MCF 10A (cell line): ENCODE measurements around the gene CLP1. TPM values are rescaled to one million over a fixed set of nuclear protein-coding genes. Genes with fewer than 3 reads are reported as not detected.

Experiments
- BruUV-seq: library from RNA; stranded (reverse); fragments of 400-500 nt; replicated peaks from 2 replicates; lab custom pipeline; 2021; lab: Mats Ljungman, UMichigan
- CTCF ChIA-PET: fragments of 300-600 bp; sonication (Branson Sonifier 250); formaldehyde crosslinking; extraction: SDS; loops from one replicate; lab custom pipeline; 2021; ENCODE audit warnings: antibody characterized with exemption, inconsistent platforms; lab: Yijun Ruan, JAX
- POLR2A ChIA-PET: fragments of 300-600, 350-650 bp; sonication (Branson Sonifier 250); formaldehyde crosslinking; extraction: SDS; loops from one replicate; lab custom pipeline; 2020; ENCODE audit warnings: antibody characterized with exemption, inconsistent platforms; lab: Yijun Ruan, JAX
- DNase-seq: peaks from one replicate; pipeline ENCODE4 v3.0.0-alpha.2; 2018; ENCODE audit not compliant: unreplicated experiment
- H3K27ac Mint-ChIP-seq: one replicate; pipeline ENCODE4 v1.8.0; 2022; ENCODE audit warnings: mild to moderate bottlenecking, low read depth, mixed read lengths; ENCODE audit not compliant: unreplicated experiment
- H3K27me3 Mint-ChIP-seq: one replicate; pipeline ENCODE4 v1.8.0; 2022; ENCODE audit warnings: mixed read lengths; ENCODE audit not compliant: insufficient read depth, unreplicated experiment
- H3K36me3 Mint-ChIP-seq: one replicate; pipeline ENCODE4 v1.8.0; 2022; ENCODE audit warnings: mild to moderate bottlenecking, moderate library complexity, mixed read lengths; ENCODE audit not compliant: insufficient read depth, unreplicated experiment
- H3K4me1 Mint-ChIP-seq: one replicate; pipeline ENCODE4 v1.8.0; 2022; ENCODE audit warnings: mixed read lengths; ENCODE audit not compliant: insufficient read depth, unreplicated experiment
- H3K4me3 Mint-ChIP-seq: one replicate; pipeline ENCODE4 v1.8.0; 2022; ENCODE audit warnings: mild to moderate bottlenecking, moderate library complexity, mixed read lengths; ENCODE audit not compliant: unreplicated experiment
- H3K9me3 Mint-ChIP-seq: one replicate; pipeline ENCODE4 v1.8.0; 2022; ENCODE audit warnings: mixed read lengths; ENCODE audit not compliant: unreplicated experiment
- CTCF ChIP-seq: fragments of 200-600 bp; IDR thresholded peaks from one replicate; pipeline ENCODE4 v1.8.0; 2022; ENCODE audit warnings: antibody characterized with exemption, mild to moderate bottlenecking; ENCODE audit not compliant: unreplicated experiment
- intact Hi-C: fragments of 100-400 bp; cut with micrococcal nuclease; formaldehyde crosslinking; loops from 2 replicates; pipeline ENCODE4 v1.14.1; 2022
- total RNA-seq: library from RNA; stranded (reverse); gene quantifications from 2 replicates; pipeline ENCODE4 v1.2.3, GENCODE V29; 2022

The CLP1 gene
- total RNA-seq, 1 experiment from 2014 or later, result 9.2 TPM

- BruUV-seq, result no TSS peak
- POLR2A ChIA-PET, result interaction anchor here (0.6 to 0.8 kb wide), 2 partner anchors 93 to 240 kb away, joined by 3 read pairs; no protein-coding TSS in a partner anchor
- Mint-ChIP-seq H3K27me3 (no peaks in the 10 kb centered on the region), H3K27ac (no peak overlapping the region), H3K4me3 (no peak overlapping the region), H3K4me1 (peaks cover 13% of the 10 kb centered on the region), H3K9me3 (no peaks in the 10 kb centered on the region), H3K36me3 (peaks cover 62% of the 10 kb centered on the region)
- CTCF ChIA-PET, result interaction anchor here (0.5 to 1.8 kb wide), 6 partner anchors 18 to 232 kb away, joined by 3 to 6 read pairs (median 4); partner anchors contain the start of genes MED19, TMX2 and UBE2L6
- no peak for TF ChIP-seq CTCF
- no peak for DNase-seq
- intact Hi-C loops, result no loop called here
Observed at GRCh38 chr11:57662893-57663292, 5.3 kb downstream of the CLP1 start.

- H3K27me3 Mint-ChIP-seq, result no peaks in the 10 kb centered on the region
- no peak overlapping the region for H3K4me3 Mint-ChIP-seq
- no TSS peak for BruUV-seq
- ChIA-PET CTCF (interaction anchor here (0.6 kb wide), 1 partner anchor 42 kb away, joined by 7 read pairs; no protein-coding TSS in a partner anchor), POLR2A (no interaction called here)
- DNase-seq, result no peak
- peak overlapping the region; percentile 61 for H3K27ac Mint-ChIP-seq
- no peaks in the 10 kb centered on the region for H3K9me3 Mint-ChIP-seq
- intact Hi-C loops, result no loop called here
- H3K36me3 Mint-ChIP-seq, result peaks cover 53% of the 10 kb centered on the region
- no peak for TF ChIP-seq CTCF
- H3K4me1 Mint-ChIP-seq, result peaks cover 13% of the 10 kb centered on the region
Observed at GRCh38 chr11:57663975-57664374, 6.4 kb downstream of the CLP1 start.

GRCh38 chr11:57667117-57667735 lies 9.7 kb downstream of the CLP1 start:
- ChIA-PET POLR2A (interaction anchor here (0.6 to 2.8 kb wide), 24 partner anchors 8 to 910 kb away, joined by 3 to 36 read pairs (median 4); partner anchors contain the start of genes CLP1, CTNND1, MED19 and SELENOH), CTCF (interaction anchor here (0.5 to 2.4 kb wide), 8 partner anchors 14 to 849 kb away, joined by 3 to 5 read pairs (median 4); no protein-coding TSS in a partner anchor)
- Mint-ChIP-seq H3K9me3 (no peaks in the 10 kb centered on the region), H3K27me3 (no peaks in the 10 kb centered on the region), H3K4me3 (peak overlapping the region; percentile 96), H3K36me3 (peaks cover 37% of the 10 kb centered on the region), H3K4me1 (peaks cover 18% of the 10 kb centered on the region), H3K27ac (peak overlapping the region; percentile 100)
- DNase-seq, result peak; percentile 98
- intact Hi-C loops, result loop anchor here (1.0 to 5.0 kb wide), 3 partner anchors 10 to 911 kb away; partner anchors contain the start of gene CLP1
- no TSS peak for BruUV-seq
- no peak for TF ChIP-seq CTCF

GRCh38 chr11:57667736-57668433 lies 10.3 kb downstream of the CLP1 start, which contains the start of gene ZDHHC5:
Gene ZDHHC5, plus strand, starts transcription at chr11:57668114. Its CDS starts 4,977 bp downstream, at chr11:57673091.
- Mint-ChIP-seq H3K4me3 (peak within 1 kb of the TSS; percentile 96), H3K36me3 (peaks cover 37% of the 10 kb centered on the region), H3K9me3 (no peaks in the 10 kb centered on the region), H3K4me1 (peaks cover 18% of the 10 kb centered on the region), H3K27me3 (no peaks in the 10 kb centered on the region), H3K27ac (peak within 1 kb of the TSS; percentile 100)
- POLR2A ChIA-PET, result interaction anchor here (0.6 to 2.8 kb wide), 22 partner anchors 7 to 910 kb away, joined by 3 to 36 read pairs (median 4); partner anchors contain the start of genes CLP1, CTNND1, MED19 and SELENOH
- TF ChIP-seq CTCF, result peak; percentile 44
- CTCF ChIA-PET, result interaction anchor here (0.5 to 1.0 kb wide), 3 partner anchors 14 to 844 kb away, joined by 3 read pairs; no protein-coding TSS in a partner anchor
- DNase-seq, result peak; percentile 99
- BruUV-seq, result no TSS peak
- intact Hi-C loops, result loop anchor here (1.0 to 5.0 kb wide), 4 partner anchors 11 to 910 kb away; partner anchors contain the start of genes CLP1, MED19 and TMX2
